ENCODE measurements around the gene APOBEC3C. TPM values are rescaled to one million over a fixed set of nuclear protein-coding genes. Genes with fewer than 3 reads are reported as not detected.
"Not testable (repeated sequence)": the region's sequence is repeated elsewhere in the genome, so short reads cannot be mapped to it uniquely, and the experiment has no call there.

The APOBEC3C gene
- total RNA-seq, 1 donor from 2014 or later = 9.5 TPM

DNA sequence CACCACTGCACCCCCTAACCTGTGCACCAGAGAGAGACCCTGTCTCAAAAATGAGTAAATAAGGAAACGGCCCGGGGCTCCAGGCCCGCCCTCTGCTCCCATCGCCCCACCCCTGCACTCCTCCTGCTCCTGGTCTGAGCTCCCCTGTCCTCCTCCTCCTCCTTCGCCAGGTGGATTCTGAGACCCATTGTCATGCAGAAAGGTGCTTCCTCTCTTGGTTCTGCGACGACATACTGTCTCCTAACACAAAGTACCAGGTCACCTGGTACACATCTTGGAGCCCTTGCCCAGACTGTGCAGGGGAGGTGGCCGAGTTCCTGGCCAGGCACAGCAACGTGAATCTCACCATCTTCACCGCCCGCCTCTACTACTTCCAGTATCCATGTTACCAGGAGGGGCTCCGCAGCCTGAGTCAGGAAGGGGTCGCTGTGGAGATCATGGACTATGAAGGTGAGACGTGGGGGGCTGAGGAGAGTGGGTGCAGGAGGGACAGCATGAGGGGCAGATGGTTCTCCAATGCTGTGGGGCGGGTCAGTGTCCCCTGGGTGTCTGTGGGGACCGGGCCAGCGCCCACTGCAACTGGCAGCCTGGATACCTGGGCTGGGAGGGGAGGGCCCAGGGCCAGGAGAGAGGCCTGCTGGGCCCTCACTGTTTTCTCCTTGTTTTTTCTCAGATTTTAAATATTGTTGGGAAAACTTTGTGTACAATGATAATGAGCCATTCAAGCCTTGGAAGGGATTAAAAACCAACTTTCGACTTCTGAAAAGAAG is 3.7 kb downstream of the APOBEC3C start:
- Mint-ChIP-seq H3K27ac (ENCODE audit: unreplicated experiment) (peak overlapping the region; percentile 84), H3K4me1 (peaks cover 43% of the 10 kb centered on the region), H3K36me3 (ENCODE audit: low read depth) (no peaks in the 10 kb centered on the region), H3K4me3 (peak overlapping the region; percentile 51), H3K27me3 (ENCODE audit: low read depth) (no peaks in the 10 kb centered on the region), H3K9me3 (no peaks in the 10 kb centered on the region)
- no peak for TF ChIP-seq CTCF (conservative IDR thresholded peaks at IDR 0.05)
- no peak for DNase-seq (ENCODE audit: low read depth, low spot score)

GRCh38 chr22:39020021-39020651 is 6.1 kb downstream of the APOBEC3C start:
- Mint-ChIP-seq H3K4me3 (peak overlapping the region; percentile 68), H3K4me1 (peaks cover 30% of the 10 kb centered on the region)
- not testable (repeated sequence) for H3K36me3 Mint-ChIP-seq (ENCODE audit: low read depth); H3K9me3 Mint-ChIP-seq; DNase-seq (ENCODE audit: low read depth, low spot score); H3K27me3 Mint-ChIP-seq (ENCODE audit: low read depth); H3K27ac Mint-ChIP-seq (ENCODE audit: unreplicated experiment)

- peak overlapping the region; percentile 38 for H3K4me3 Mint-ChIP-seq
- H3K4me1 Mint-ChIP-seq = peaks cover 26% of the 10 kb centered on the region
- no peak for TF ChIP-seq CTCF (conservative IDR thresholded peaks at IDR 0.05)
These were observed 7.6 kb downstream of the APOBEC3C start for GRCh38 chr22:39021552-39022250.

DNA sequence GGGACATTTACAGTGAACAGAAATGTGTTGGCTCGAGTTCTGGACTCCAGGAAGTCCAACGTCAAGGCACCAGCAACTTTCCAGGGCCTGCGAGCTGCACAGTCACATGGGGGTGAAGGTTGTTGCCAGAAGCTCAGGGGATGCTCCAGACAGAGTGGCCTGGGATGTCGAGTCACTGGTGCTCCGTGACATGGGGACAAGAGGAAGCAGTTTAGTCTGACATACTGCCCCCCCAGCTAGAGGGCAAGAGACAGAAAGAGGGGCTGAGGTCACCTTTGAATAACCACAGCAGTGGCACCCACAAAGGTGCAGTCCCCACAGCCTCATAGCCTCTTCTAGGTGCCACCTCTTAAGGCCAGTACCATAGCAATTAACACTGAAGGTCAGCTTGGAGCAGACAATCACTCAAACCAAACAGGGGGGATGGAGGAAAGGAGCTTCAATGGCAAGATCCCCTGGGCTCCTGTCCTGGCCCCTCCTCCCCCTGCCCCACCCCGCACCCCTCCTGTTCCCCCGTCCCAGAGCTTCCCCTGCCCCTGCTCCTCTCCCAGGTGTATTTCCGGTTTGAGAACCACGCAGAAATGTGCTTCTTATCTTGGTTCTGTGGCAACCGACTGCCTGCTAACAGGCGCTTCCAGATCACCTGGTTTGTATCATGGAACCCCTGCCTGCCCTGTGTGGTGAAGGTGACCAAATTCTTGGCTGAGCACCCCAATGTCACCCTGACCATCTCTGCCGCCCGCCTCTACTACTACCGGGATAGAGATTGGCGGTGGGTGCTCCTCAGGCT is 10.7 kb downstream of the APOBEC3C start:
- no peak for DNase-seq (ENCODE audit: low read depth, low spot score)
- no peak for TF ChIP-seq CTCF (conservative IDR thresholded peaks at IDR 0.05)
- Mint-ChIP-seq H3K9me3 (no peaks in the 10 kb centered on the region), H3K27me3 (ENCODE audit: low read depth) (no peaks in the 10 kb centered on the region), H3K4me1 (peaks cover 18% of the 10 kb centered on the region), H3K27ac (ENCODE audit: unreplicated experiment) (peak overlapping the region; percentile 35), H3K4me3 (no peak overlapping the region), H3K36me3 (ENCODE audit: low read depth) (no peaks in the 10 kb centered on the region)

More at GRCh38 chr22:39021552-39022250, 7.6 kb downstream of the APOBEC3C start:
- no peaks in the 10 kb centered on the region for H3K36me3 Mint-ChIP-seq (ENCODE audit: low read depth)
- H3K9me3 Mint-ChIP-seq = no peaks in the 10 kb centered on the region
- H3K27me3 Mint-ChIP-seq (ENCODE audit: low read depth) = no peaks in the 10 kb centered on the region
- DNase-seq (ENCODE audit: low read depth, low spot score) = no peak
- peak overlapping the region; percentile 35 for H3K27ac Mint-ChIP-seq (ENCODE audit: unreplicated experiment)

DNA sequence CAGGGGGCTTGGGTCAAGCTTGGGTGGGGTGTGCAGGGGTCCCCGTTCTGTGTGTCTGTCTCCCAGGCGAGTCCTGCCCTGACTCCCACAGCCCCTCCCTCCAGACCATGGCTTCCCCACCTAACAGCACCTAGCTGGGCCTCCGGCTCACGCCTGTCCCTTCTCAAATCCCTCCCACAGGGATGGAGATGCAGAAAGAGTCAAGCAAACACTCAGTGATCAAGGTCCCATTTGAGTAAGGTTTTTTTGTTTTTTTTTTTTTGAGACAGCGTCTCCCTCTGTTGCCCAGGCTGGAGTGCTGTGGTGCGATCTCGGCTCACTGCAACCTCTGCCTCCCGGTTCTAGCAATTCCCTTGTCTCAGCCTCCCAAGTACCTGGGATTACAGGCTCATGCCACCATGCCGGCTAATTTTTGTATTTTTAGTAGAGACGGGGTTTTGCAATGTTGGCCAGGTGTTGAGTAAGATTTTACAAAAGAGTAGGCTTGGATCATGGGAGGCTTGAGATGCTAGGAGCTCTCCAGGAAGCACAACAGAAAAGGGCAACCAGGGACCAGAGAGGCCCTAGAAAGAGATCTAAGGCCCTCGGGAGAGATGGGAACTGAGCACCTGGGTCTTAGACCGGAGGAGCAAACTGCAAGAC is 12.6 kb downstream of the APOBEC3C start:
- Mint-ChIP-seq H3K4me3 (no peak overlapping the region), H3K27me3 (ENCODE audit: low read depth) (no peaks in the 10 kb centered on the region), H3K36me3 (ENCODE audit: low read depth) (no peaks in the 10 kb centered on the region), H3K27ac (ENCODE audit: unreplicated experiment) (no peak overlapping the region), H3K9me3 (no peaks in the 10 kb centered on the region), H3K4me1 (peaks cover 6% of the 10 kb centered on the region)
- TF ChIP-seq CTCF (conservative IDR thresholded peaks at IDR 0.05) = no peak
- DNase-seq (ENCODE audit: low read depth, low spot score) = no peak

Measured in neural crest cell (in vitro differentiated cells).